Parathyroid adenoma (tissue), 2 donors: ENCODE data around the gene LYSMD4.

Experiments used
- H2AFZ ChIP-seq: fragments of 300-600 bp; sonication (generic); one replicate; pipeline ENCODE4 v1.7.0; 2017; ENCODE audit warnings: antibody characterized with exemption, mild to moderate bottlenecking
- H3K27ac ChIP-seq: fragments of 300-600 bp; sonication (generic); one replicate; pipeline ENCODE4 v1.7.0; 2017
- H3K27me3 ChIP-seq: fragments of 300-600 bp; sonication (generic); one replicate; pipeline ENCODE4 v1.7.0; 2017; ENCODE audit warnings: low read length; ENCODE audit not compliant: control insufficient read depth, insufficient read depth
- H3K36me3 ChIP-seq: fragments of 300-600 bp; sonication (generic); one replicate; pipeline ENCODE4 v1.7.0; 2017; ENCODE audit warnings: low read length; ENCODE audit not compliant: control insufficient read depth, insufficient read depth
- H3K4me1 ChIP-seq: fragments of 300-600 bp; sonication (generic); one replicate; pipeline ENCODE4 v1.7.0; 2017; ENCODE audit warnings: control low read depth
- H3K4me2 ChIP-seq: fragments of 300-600 bp; sonication (generic); one replicate; pipeline ENCODE4 v1.7.0; 2017; ENCODE audit warnings: low read length
- H3K4me3 ChIP-seq: fragments of 300-600 bp; sonication (generic); one replicate; pipeline ENCODE4 v1.7.0; 2017; ENCODE audit warnings: low read depth, low read length
- H3K79me2 ChIP-seq: fragments of 300-600 bp; sonication (generic); one replicate; pipeline ENCODE4 v1.7.0; 2017; ENCODE audit warnings: control low read depth
- H3K9ac ChIP-seq: fragments of 300-600 bp; sonication (generic); one replicate; pipeline ENCODE4 v1.7.0; 2017; ENCODE audit warnings: mild to moderate bottlenecking
- H3K9me3 ChIP-seq: fragments of 300-600 bp; sonication (generic); one replicate; pipeline ENCODE4 v1.7.0; 2017; ENCODE audit warnings: low read length; ENCODE audit not compliant: control insufficient read depth
- TF ChIP-seq, protein P1 (sequence below): fragments of 300-600 bp; sonication (generic); IDR thresholded peaks from one replicate; pipeline ENCODE4 v1.7.0; 2017; ENCODE audit warnings: antibody characterized with exemption, mild to moderate bottlenecking
- donor health status: primary hyperparathyroidism.

Gene LYSMD4

DNA sequence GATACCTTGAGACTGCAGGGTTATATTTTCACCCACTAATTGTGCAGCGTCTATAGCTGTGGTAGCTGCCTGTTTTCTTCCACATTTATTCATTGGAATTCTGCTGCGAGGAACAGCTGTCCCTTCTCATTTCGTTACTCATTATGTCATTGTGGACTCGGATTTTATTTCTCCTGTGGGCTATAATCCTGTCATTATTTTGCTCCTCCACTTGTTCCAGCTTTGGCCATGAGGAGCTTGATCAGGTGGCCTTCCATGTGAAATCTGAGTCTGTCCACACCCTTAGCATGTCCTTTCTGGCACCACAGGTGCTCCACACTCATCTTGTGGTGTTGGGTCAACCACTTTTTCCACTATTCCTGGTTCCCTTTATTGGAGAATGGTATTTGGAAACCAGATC, 14.8 kb downstream of the LYSMD4 start:
- Histone ChIP-seq H3K4me2 (no peak overlapping the region), H3K79me2 (no peaks in the 10 kb centered on the region), H3K27me3 (no peaks in the 10 kb centered on the region), H3K27ac (no peak overlapping the region), H3K9me3 (no peaks in the 10 kb centered on the region), H3K36me3 (no peaks in the 10 kb centered on the region), H3K9ac (no peak overlapping the region), H2AFZ (no peak overlapping the region), H3K4me1 (peaks cover 3% of the 10 kb centered on the region), H3K4me3 (no peak overlapping the region)
- TF ChIP-seq, protein P1, sequence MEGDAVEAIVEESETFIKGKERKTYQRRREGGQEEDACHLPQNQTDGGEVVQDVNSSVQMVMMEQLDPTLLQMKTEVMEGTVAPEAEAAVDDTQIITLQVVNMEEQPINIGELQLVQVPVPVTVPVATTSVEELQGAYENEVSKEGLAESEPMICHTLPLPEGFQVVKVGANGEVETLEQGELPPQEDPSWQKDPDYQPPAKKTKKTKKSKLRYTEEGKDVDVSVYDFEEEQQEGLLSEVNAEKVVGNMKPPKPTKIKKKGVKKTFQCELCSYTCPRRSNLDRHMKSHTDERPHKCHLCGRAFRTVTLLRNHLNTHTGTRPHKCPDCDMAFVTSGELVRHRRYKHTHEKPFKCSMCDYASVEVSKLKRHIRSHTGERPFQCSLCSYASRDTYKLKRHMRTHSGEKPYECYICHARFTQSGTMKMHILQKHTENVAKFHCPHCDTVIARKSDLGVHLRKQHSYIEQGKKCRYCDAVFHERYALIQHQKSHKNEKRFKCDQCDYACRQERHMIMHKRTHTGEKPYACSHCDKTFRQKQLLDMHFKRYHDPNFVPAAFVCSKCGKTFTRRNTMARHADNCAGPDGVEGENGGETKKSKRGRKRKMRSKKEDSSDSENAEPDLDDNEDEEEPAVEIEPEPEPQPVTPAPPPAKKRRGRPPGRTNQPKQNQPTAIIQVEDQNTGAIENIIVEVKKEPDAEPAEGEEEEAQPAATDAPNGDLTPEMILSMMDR = no peak

DNA sequence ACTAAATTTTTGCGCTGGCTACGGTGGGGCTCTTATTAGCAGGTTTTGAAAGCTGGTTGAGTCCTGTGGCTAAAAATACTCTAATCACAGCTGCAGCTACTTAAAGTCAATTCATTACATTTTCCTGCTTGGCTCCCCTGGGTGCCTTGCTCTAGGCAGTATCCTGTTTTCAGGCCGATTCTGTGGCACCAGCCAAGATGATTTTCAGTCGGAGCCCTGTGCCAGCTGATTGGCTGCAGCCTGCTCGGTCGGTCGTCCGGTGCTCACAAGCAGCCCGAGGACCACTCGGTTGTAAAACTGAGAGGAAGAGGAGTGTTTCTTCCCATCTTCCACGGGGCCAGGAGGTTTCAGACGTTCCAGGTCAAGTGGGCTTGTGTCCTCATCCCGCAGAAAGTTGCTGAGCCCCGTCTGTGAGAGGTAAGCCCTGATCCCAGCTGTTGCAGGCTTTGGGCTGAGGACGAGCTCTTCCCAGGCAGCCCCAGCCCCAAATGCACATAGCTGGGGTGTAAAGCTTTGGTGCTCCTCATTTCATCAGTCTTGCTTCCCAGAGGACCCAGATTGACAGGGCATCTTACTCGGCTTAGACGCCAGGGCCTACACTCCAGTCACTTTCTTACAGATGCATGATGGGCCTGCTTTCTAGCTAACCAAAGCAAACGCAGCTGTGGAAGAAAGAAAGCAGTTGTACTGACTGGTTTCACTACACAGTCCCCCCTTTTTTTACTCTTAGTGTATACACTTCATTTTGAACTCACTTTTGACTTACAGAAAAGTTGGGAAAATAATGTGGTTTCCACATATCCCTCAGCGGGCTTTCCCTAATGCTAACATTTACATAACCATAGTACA, 15.9 kb downstream of the LYSMD4 start:
- no peaks in the 10 kb centered on the region for H3K9me3 ChIP-seq
- no peak overlapping the region for H3K9ac ChIP-seq
- H3K27me3 ChIP-seq = no peaks in the 10 kb centered on the region
- peaks cover 3% of the 10 kb centered on the region for H3K4me1 ChIP-seq
- TF ChIP-seq, protein P1 = no peak
- no peak overlapping the region for H2AFZ ChIP-seq
- no peaks in the 10 kb centered on the region for H3K36me3 ChIP-seq
- no peak overlapping the region for H3K4me2 ChIP-seq
- no peak overlapping the region for H3K27ac ChIP-seq
- H3K79me2 ChIP-seq = no peaks in the 10 kb centered on the region
- H3K4me3 ChIP-seq = no peak overlapping the region

DNA sequence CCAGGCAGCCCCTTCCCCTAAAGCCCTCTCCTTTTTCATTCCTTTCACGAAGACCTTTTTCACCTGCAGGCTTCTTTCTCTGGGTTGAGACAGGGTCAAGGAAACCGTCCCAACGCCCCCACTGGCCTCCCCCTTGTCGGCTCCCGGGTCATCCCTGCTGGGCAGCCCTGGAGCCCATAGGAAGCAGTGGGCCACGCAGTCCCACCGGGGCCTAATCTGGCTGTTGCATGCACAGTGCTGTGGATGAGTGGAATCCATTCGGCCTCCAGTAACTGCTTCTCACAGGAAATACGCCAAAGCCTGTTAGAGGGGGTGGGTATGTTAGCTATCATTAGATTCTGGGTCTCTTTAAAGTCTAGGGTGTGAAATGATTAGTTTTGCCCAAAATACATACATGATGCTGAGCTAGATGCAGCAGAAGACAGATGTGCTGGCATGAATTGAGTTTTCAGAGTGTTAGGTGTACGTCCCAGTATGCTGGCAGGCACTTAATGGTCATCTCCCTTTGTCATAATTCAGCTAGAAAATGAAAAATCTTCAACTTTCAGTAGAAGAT, 16.6 kb downstream of the LYSMD4 start:
- no peak overlapping the region for H3K4me3 ChIP-seq
- H3K27ac ChIP-seq = no peak overlapping the region
- H3K9ac ChIP-seq = no peak overlapping the region
- H3K4me1 ChIP-seq = peaks cover 3% of the 10 kb centered on the region
- TF ChIP-seq, protein P1 = no peak
- H3K4me2 ChIP-seq = no peak overlapping the region
- no peaks in the 10 kb centered on the region for H3K79me2 ChIP-seq
- H3K36me3 ChIP-seq = no peaks in the 10 kb centered on the region
- H2AFZ ChIP-seq = no peak overlapping the region
- H3K27me3 ChIP-seq = no peaks in the 10 kb centered on the region
- no peaks in the 10 kb centered on the region for H3K9me3 ChIP-seq

DNA sequence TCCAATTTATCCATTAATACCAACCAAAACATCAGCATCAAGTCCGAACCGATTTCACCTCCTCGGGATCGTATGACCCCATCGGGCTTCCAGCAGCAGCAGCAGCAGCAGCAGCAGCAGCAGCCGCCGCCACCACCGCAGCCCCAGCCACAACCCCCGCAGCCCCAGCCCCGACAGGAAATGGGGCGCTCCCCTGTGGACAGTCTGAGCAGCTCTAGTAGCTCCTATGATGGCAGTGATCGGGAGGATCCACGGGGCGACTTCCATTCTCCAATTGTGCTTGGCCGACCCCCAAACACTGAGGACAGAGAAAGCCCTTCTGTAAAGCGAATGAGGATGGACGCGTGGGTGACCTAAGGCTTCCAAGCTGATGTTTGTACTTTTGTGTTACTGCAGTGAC, 20.8 kb downstream of the LYSMD4 start:
- no peaks in the 10 kb centered on the region for H3K4me1 ChIP-seq
- H3K4me2 ChIP-seq = no peak overlapping the region
- no peak overlapping the region for H3K9ac ChIP-seq
- no peaks in the 10 kb centered on the region for H3K27me3 ChIP-seq
- no peak overlapping the region for H3K27ac ChIP-seq
- no peak overlapping the region for H3K4me3 ChIP-seq
- no peaks in the 10 kb centered on the region for H3K36me3 ChIP-seq
- TF ChIP-seq, protein P1 = no peak
- no peaks in the 10 kb centered on the region for H3K79me2 ChIP-seq
- H2AFZ ChIP-seq = no peak overlapping the region
- no peaks in the 10 kb centered on the region for H3K9me3 ChIP-seq

DNA sequence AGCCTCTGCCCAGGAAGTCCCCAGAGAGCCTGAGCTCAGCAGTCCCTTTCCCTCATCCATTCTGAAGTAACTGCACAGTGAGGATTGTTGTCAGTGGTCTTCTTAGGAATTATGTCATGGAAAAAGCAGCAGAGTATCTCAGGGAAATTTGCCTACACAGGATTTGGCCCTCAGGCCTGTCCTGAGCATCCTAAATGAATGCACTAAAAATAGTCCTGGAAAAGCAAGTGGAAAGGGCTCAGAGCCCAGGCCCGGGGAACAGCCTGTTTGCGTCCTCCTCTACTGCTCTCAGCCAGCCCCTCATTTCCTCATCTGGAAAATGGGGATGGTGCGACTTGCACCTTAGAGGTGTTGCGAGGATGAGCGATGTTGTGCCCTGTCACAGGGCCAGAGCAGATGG, 21.6 kb downstream of the LYSMD4 start:
- H3K27ac ChIP-seq = no peak overlapping the region
- TF ChIP-seq, protein P1 = no peak

More for the DNA sequence above, 21.6 kb downstream of the LYSMD4 start:
- Histone ChIP-seq H3K9ac (no peak overlapping the region), H3K9me3 (no peaks in the 10 kb centered on the region), H3K4me1 (no peaks in the 10 kb centered on the region), H2AFZ (no peak overlapping the region), H3K36me3 (no peaks in the 10 kb centered on the region), H3K4me3 (no peak overlapping the region), H3K27me3 (no peaks in the 10 kb centered on the region), H3K79me2 (no peaks in the 10 kb centered on the region), H3K4me2 (no peak overlapping the region)
